Stimulated activated effector memory CD8-positive, alpha-beta T cell treated with anti-CD3 and anti-CD28 coated beads, Interleukin-12 subunit alpha, Interleukin-12 subunit beta, amount 100 ng/mL, for 72 hours (primary cell): ENCODE results near the gene HRH2.
"Not testable (repeated sequence)": the region's sequence is repeated elsewhere in the genome, so short reads cannot be mapped to it uniquely, and the experiment has no call there.

Source experiments
- ATAC-seq: fragments of 150-1000 bp; cut with Tn5 transposase; 2 replicates; pipeline ENCODE4 v1.10.0; 2021
- DNase-seq, 2 donors: peaks; one replicate each; pipeline ENCODE4 v3.0.0; 2021 to 2022; ENCODE audit warnings: low spot score in 2 of 2
- H3K27ac Mint-ChIP-seq: one replicate; pipeline ENCODE4 v1.8.0; 2022; ENCODE audit warnings: mild to moderate bottlenecking, mixed read lengths
- H3K36me3 Mint-ChIP-seq: one replicate; pipeline ENCODE4 v1.8.0; 2022; ENCODE audit warnings: mild to moderate bottlenecking, mixed read lengths
- H3K4me1 Mint-ChIP-seq: one replicate; pipeline ENCODE4 v1.8.0; 2022; ENCODE audit warnings: mixed read lengths
- H3K4me3 Mint-ChIP-seq: one replicate; pipeline ENCODE4 v1.8.0; 2022; ENCODE audit warnings: mild to moderate bottlenecking, mixed read lengths
- H3K9me3 Mint-ChIP-seq: one replicate; pipeline ENCODE4 v1.8.0; 2022; ENCODE audit warnings: mixed read lengths

The HRH2 gene

DNA sequence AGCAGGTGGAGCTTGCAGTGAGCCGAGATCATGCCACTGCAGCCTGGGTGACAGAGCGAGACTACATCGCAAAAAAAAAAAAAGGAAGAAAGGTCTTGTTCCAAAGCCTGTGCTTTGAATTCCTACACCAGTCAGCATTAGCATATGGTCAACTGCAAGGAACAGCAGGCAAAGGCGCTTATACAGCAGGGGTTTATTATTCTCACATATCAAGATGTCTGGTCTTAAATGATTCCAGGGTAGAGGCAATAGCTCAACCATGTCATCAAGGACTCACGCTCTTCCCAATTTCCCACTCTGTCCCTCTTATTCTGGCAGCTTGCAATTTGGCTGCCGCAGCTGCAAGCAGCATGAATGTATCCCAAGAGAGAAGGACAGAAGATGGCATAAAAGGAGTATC, 28.6 kb upstream of the HRH2 start:
- H3K36me3 Mint-ChIP-seq, result no peaks in the 10 kb centered on the region
- no peak overlapping the region for H3K4me3 Mint-ChIP-seq
- H3K4me1 Mint-ChIP-seq, result no peaks in the 10 kb centered on the region
- no peak for ATAC-seq
- H3K9me3 Mint-ChIP-seq, result peaks cover 18% of the 10 kb centered on the region
- no peak overlapping the region for H3K27ac Mint-ChIP-seq
- no peak for DNase-seq

DNA sequence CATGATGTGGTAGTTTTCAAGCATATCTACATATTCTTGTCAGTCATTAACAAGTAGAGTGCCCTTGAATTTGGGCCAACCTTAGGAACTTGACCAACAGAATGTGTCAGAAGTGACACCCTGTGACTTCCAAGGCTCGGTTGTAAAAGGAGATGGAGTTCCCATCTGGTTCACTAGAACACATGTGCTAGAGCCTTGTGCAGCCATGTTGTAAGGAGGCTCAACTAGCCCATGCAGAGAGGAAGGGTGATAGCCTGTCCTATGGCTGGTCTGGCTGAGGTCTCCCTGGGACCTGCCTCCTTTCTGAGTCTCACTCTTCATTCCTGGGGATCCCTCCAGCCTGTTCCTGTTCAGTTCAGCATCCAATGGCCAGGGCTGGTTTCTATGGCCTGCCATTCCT, 28.1 kb upstream of the HRH2 start:
- Mint-ChIP-seq H3K9me3 (peaks cover 18% of the 10 kb centered on the region), H3K27ac (no peak overlapping the region), H3K4me1 (no peaks in the 10 kb centered on the region), H3K4me3 (no peak overlapping the region), H3K36me3 (no peaks in the 10 kb centered on the region)
- no peak for DNase-seq
- ATAC-seq, result no peak

- H3K36me3 Mint-ChIP-seq, result no peaks in the 10 kb centered on the region
- no peak overlapping the region for H3K27ac Mint-ChIP-seq
- H3K4me1 Mint-ChIP-seq, result peaks cover 5% of the 10 kb centered on the region
- H3K9me3 Mint-ChIP-seq, result no peaks in the 10 kb centered on the region
- ATAC-seq (no peak), DNase-seq (no peak)
- no peak overlapping the region for H3K4me3 Mint-ChIP-seq
These were observed 21.9 kb upstream of the HRH2 start for GRCh38 chr5:175635854-175636584.

GRCh38 chr5:175638305-175638704, 19.6 kb upstream of the HRH2 start:
- H3K9me3 Mint-ChIP-seq, result no peaks in the 10 kb centered on the region
- no peak for ATAC-seq
- peaks cover 6% of the 10 kb centered on the region for H3K4me1 Mint-ChIP-seq
- H3K4me3 Mint-ChIP-seq, result no peak overlapping the region
- H3K27ac Mint-ChIP-seq, result no peak overlapping the region
- no peak for DNase-seq
- H3K36me3 Mint-ChIP-seq, result no peaks in the 10 kb centered on the region

GRCh38 chr5:175640106-175640775, 17.6 kb upstream of the HRH2 start:
- no peak for DNase-seq
- Mint-ChIP-seq H3K4me3 (no peak overlapping the region), H3K36me3 (no peaks in the 10 kb centered on the region), H3K4me1 (peaks cover 6% of the 10 kb centered on the region), H3K9me3 (no peaks in the 10 kb centered on the region), H3K27ac (no peak overlapping the region)
- peak; percentile 28 for ATAC-seq

GRCh38 chr5:175642998-175643397, 14.9 kb upstream of the HRH2 start:
- Mint-ChIP-seq H3K9me3 (no peaks in the 10 kb centered on the region), H3K36me3 (no peaks in the 10 kb centered on the region), H3K4me3 (no peak overlapping the region), H3K27ac (no peak overlapping the region), H3K4me1 (peaks cover 13% of the 10 kb centered on the region)
- DNase-seq, result no peak
- ATAC-seq, result no peak

DNA sequence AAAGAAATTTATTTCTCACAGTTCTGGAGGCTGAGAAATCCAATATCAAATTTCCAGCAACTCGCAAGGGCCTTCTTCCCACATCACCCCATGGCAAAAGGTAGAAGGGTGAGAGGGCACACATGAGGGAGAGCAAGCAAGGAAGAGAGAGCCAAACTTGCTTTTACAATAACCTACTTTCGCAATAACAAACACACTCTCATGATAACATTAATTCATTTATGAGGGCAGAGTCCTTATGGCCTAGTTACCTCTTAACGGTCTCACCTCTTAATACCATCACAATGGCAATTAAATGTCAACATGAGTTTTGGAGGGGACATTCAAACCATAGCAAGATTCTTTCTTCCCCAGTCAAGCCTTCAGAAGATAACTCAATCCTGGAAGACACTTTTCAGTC, 11.6 kb upstream of the HRH2 start:
- DNase-seq (no peak), ATAC-seq (no peak)
- no peak overlapping the region for H3K27ac Mint-ChIP-seq
- peaks cover 10% of the 10 kb centered on the region for H3K9me3 Mint-ChIP-seq
- no peak overlapping the region for H3K4me3 Mint-ChIP-seq
- peaks cover 8% of the 10 kb centered on the region for H3K36me3 Mint-ChIP-seq
- peaks cover 17% of the 10 kb centered on the region for H3K4me1 Mint-ChIP-seq

- peaks cover 11% of the 10 kb centered on the region for H3K9me3 Mint-ChIP-seq
- DNase-seq (no peak), ATAC-seq (no peak)
- no peak overlapping the region for H3K4me3 Mint-ChIP-seq
- H3K27ac Mint-ChIP-seq, result no peak overlapping the region
- peaks cover 54% of the 10 kb centered on the region for H3K4me1 Mint-ChIP-seq
- H3K36me3 Mint-ChIP-seq, result peaks cover 20% of the 10 kb centered on the region
These were observed 7.9 kb upstream of the HRH2 start for GRCh38 chr5:175649967-175650366.

GRCh38 chr5:175650430-175651205, 7.3 kb upstream of the HRH2 start:
- H3K4me3 Mint-ChIP-seq, DNase-seq, ATAC-seq: not testable (repeated sequence)
- peak overlapping the region; percentile 6 for H3K27ac Mint-ChIP-seq
- H3K9me3 Mint-ChIP-seq, result peaks cover 11% of the 10 kb centered on the region
- peaks cover 20% of the 10 kb centered on the region for H3K36me3 Mint-ChIP-seq
- peaks cover 60% of the 10 kb centered on the region for H3K4me1 Mint-ChIP-seq

DNA sequence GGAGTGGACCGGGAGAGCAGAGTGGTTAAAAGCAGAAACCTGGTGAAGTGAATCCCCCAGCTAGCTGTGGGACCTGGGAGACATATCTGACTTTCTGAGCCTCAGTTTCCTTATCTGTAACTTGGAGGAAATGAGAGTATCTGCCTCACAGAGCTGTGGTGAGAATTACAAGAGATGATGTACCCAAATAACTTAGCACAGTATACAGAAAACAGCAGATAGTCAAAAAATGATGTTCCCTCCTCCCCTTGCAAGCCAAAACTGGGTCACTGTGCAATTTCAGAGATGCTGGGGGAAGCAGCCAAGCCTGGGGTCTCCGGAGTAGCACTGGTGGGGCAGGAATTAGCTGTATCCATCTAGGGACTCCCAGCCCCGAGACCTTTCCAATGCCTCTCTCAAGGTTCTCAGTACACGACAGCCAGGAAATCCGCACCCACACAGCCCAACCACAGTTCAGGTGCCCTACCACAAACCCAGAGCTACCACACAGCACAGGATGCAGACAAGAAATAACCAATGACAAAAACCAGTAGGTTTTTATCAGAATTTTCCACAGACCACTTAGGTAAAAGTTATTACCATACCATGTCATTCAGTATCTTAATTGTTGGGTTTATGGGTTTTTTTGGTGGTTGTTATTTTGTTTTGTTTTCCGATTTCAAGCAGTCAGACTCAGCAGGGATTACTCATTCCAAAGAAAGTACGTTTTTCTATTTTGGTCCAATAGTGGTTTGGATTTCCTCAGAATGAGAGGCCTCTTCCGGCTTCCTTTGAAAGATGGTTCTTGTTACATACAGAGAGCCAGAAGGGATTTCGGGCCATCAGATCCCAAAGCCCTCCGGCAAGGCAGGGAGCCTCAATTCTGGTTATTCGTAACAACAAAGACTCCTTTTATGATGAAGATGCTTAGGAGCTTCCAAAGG, 4.9 kb upstream of the HRH2 start:
- H3K4me3 Mint-ChIP-seq, result peak overlapping the region; percentile 51
- ATAC-seq (peak; percentile 86), DNase-seq (peak; percentile 60 to 90)
- peak overlapping the region; percentile 87 for H3K27ac Mint-ChIP-seq
- H3K9me3 Mint-ChIP-seq, result peaks cover 11% of the 10 kb centered on the region
- peaks cover 26% of the 10 kb centered on the region for H3K36me3 Mint-ChIP-seq
- H3K4me1 Mint-ChIP-seq, result peaks cover 76% of the 10 kb centered on the region

DNA sequence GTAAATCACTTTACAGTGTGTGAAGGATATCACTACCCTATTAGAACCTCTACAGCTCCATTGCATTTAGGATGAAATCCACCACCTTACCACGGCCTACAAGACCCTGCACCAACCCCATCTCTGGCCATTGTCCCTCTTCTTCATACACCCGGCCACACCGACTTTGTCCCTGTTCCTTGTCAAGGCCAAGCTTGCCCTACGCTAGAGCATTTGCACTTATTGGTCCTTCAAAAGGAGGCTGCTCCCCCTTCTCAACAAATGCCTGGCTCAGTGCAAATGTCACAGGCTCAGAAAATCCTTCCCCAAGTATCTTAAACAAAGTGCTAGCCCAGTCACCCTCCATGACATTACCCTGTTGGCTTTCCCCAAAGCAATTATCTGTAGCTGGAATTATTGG, 4.1 kb upstream of the HRH2 start:
- Mint-ChIP-seq H3K4me3 (peak overlapping the region; percentile 51), H3K27ac (peak overlapping the region; percentile 87), H3K4me1 (peaks cover 77% of the 10 kb centered on the region), H3K36me3 (peaks cover 26% of the 10 kb centered on the region), H3K9me3 (peaks cover 11% of the 10 kb centered on the region)
- ATAC-seq, result no peak
- DNase-seq, result peak in 1 of 2 donors; percentile 54

- Mint-ChIP-seq H3K27ac (peak overlapping the region; percentile 5), H3K36me3 (peaks cover 26% of the 10 kb centered on the region), H3K9me3 (peaks cover 8% of the 10 kb centered on the region), H3K4me3 (peak overlapping the region; percentile 51), H3K4me1 (peaks cover 77% of the 10 kb centered on the region)
- DNase-seq, result no peak
- no peak for ATAC-seq
These were observed 3.5 kb upstream of the HRH2 start for GRCh38 chr5:175654339-175654738.

GRCh38 chr5:175654807-175655206, 3.1 kb upstream of the HRH2 start:
- peak in 1 of 2 donors; percentile 52 for DNase-seq
- H3K36me3 Mint-ChIP-seq, result peaks cover 26% of the 10 kb centered on the region
- H3K4me3 Mint-ChIP-seq, result peak overlapping the region; percentile 51
- H3K9me3 Mint-ChIP-seq, result peaks cover 8% of the 10 kb centered on the region
- H3K4me1 Mint-ChIP-seq, result peaks cover 77% of the 10 kb centered on the region
- H3K27ac Mint-ChIP-seq, result peak overlapping the region; percentile 5
- ATAC-seq, result peak; percentile 24

GRCh38 chr5:175655411-175655810, 2.5 kb upstream of the HRH2 start:
- no peak for ATAC-seq
- H3K4me1 Mint-ChIP-seq, result peaks cover 75% of the 10 kb centered on the region
- no peak for DNase-seq
- peaks cover 23% of the 10 kb centered on the region for H3K36me3 Mint-ChIP-seq
- peaks cover 7% of the 10 kb centered on the region for H3K9me3 Mint-ChIP-seq
- no peak overlapping the region for H3K4me3 Mint-ChIP-seq
- H3K27ac Mint-ChIP-seq, result peak overlapping the region; percentile 5

DNA sequence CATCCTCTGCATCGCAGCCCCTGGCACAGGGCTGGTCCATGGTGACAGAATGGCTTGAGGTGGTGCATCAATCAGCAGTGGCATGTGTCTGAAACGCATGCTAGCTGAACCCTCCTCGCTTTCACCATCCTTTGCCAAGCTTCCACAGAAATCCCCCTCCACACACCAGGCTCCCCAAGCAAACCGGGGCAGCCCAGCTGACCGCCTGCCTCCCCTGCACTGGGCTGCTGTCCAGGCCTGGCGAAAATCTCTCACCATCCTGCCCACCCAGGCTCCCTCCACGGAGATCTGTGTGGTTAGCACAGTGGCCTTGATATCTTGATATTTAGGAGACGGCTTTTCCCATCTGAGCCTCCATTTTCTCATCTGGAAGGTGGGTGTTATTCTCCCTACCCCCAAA, 905 bp upstream of the HRH2 start:
- Mint-ChIP-seq H3K4me3 (peak overlapping the region; percentile 86), H3K4me1 (peaks cover 60% of the 10 kb centered on the region), H3K27ac (no peak overlapping the region), H3K36me3 (peaks cover 18% of the 10 kb centered on the region), H3K9me3 (no peaks in the 10 kb centered on the region)
- no peak for DNase-seq
- ATAC-seq, result no peak
